Prostate gland (tissue), 2 donors: ENCODE results near the gene INHBE. TPM values are rescaled to one million over a fixed set of nuclear protein-coding genes. Genes with fewer than 3 reads are reported as not detected.

ENCODE experiments used
- DNase-seq: peaks from one replicate; pipeline ENCODE4 v3.0.0-alpha.2; 2019; ENCODE audit warnings: low spot score
- H3K27ac ChIP-seq, 2 donors: fragments of 200-600 bp; sonication (generic); 2 replicates each; pipeline ENCODE4 v1.5.1; 2017 to 2019
- H3K27me3 ChIP-seq: fragments of 200-600 bp; sonication (generic); replicated peaks from 2 replicates; pipeline ENCODE4 v1.5.1; 2019; ENCODE audit not compliant: insufficient read depth
- H3K36me3 ChIP-seq, 2 donors: fragments of 200-600 bp; sonication (generic); 1 replicate in 1 of 2; 2 replicates in 1 of 2; pipeline versions ENCODE4 v1.5.1 to v1.8.1; 2017 to 2019
- H3K4me1 ChIP-seq: fragments of 200-600 bp; sonication (generic); replicated peaks from 2 replicates; pipeline ENCODE4 v1.5.1; 2019
- H3K4me3 ChIP-seq, 2 donors: fragments of 200-600 bp; sonication (generic); 2 replicates each; pipeline ENCODE4 v1.5.1; 2017 to 2019
- H3K9me3 ChIP-seq: fragments of 200-600 bp; sonication (generic); 2 replicates; pipeline ENCODE4 v1.5.1; 2017
- POLR2A ChIP-seq: fragments of 450-650 bp; IDR thresholded peaks from one replicate; pipeline ENCODE4 v1.6.1; 2016; ENCODE audit warnings: antibody characterized with exemption, mild to moderate bottlenecking
- POLR2AphosphoS5 ChIP-seq: sonication (generic); formaldehyde crosslinking; IDR thresholded peaks from one replicate; pipeline ENCODE4 v1.6.1; 2017; ENCODE audit warnings: antibody characterized with exemption
- WGBS: methylation state at CpG from one replicate; pipeline ENCODE4 v1.1.5; 2018; 5-methylcytosine and 5-hydroxymethylcytosine counted together
- intact Hi-C: fragments of 100-400 bp; cut with DNase I; formaldehyde crosslinking; loops from one replicate; pipeline ENCODE4 v1.14.2; 2022
- total RNA-seq, 2 donors: library from RNA; depleted of rRNA; stranded (reverse); fragments of >200 nt; gene quantifications; one replicate each; pipeline ENCODE4 v1.1.0, GENCODE V29; 2016
- TF ChIP-seq, protein P1 (sequence below), 4 experiments: fragments of 200-600 bp in 2 of 4; fragments of 450-650 bp in 2 of 4; sonication (generic) in 2 of 4; IDR thresholded peaks; 1 replicate in 3 of 4; 2 replicates in 1 of 4; pipeline ENCODE4 v1.5.1; 2016 to 2019; ENCODE audit warnings: antibody characterized with exemption in 4 of 4, mild to moderate bottlenecking in 2 of 4, moderate library complexity in 2 of 4

The INHBE gene
- total RNA-seq, 2 donors from 2014 or later, result not detected

DNA sequence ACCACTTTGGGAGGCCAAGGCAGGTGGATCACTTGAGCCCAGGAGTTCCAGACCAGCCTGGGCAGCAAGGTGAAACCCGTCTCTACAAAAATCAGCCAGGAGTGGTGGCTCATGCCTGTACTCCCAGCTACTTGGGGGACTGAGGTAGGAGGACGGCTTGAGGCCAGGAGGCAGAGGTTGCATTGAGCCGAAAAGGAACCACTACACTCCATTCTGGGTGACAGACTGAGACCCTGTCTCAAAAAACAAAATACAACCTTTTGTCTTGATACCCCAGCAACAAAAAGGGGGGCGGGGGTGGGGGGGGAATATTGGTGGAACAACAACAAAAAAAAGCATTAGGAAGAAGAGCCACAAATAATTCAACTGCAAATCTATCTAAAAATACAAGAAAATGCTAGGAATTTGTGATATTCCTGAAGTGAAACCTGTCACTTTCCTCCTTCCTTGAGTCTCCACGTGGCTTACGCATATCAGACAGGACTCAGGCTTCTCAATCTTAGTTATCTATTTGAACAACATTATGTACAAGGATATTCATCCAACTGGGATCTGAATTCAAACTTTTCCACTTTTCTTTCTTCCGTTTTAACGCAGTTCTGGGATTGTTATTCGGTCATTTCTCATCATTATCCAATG, 25.5 kb upstream of the INHBE start:
- H3K27me3 ChIP-seq, result no peaks in the 10 kb centered on the region
- TF ChIP-seq POLR2A, result no peak
- H3K4me1 ChIP-seq, result no peaks in the 10 kb centered on the region
- H3K27ac ChIP-seq, result peak overlapping the region; percentile 87 to 99
- H3K4me3 ChIP-seq, result peak overlapping the region; percentile 72 to 81
- intact Hi-C loops, result no loop called here
- no peaks in the 10 kb centered on the region for H3K9me3 ChIP-seq
- WGBS, result 22% methylated on average over 9 of the region's 9 CpGs
- no peak for DNase-seq
- H3K36me3 ChIP-seq, result no peaks in the 10 kb centered on the region

DNA sequence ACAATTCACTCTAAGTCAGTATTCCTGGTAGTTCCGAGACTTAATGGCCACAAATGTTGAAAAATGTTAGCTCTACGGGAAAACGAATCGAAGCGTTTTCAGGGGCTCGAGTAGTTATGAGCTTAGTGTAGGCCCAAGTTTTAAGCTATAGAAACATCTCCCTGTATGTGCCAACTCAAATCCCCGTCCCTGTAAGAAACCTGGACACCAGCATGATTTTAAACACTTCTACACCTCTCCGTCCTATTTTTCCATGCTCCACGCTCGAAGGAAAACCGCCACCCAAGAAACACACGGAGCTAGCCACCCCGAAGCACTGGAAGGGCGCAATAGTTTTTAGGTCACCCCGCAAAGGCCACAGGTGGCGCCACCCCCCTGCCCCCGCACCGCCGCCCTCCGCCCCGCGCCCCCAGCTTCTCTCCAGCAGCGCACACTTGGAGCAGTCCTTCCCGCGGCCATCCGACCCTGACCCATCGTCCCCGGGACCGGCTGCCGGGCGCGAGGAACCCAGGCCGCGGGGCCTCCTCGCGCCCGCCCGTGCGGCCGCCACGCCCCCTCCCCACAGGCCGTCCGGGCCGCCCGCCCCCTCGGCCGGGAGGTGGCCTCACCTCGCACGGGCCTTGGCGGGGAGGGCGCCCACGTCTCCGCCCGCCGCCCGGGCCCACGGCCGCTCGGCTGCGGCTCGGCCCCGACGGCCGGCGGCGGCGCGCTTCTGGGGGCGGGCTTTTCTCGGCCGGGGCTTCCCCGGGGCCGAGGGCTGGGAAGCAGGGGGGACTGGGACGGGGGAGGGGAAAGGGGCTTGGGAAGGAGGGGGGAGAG, 24.8 kb upstream of the INHBE start:
- peak overlapping the region; percentile 87 to 99 for H3K27ac ChIP-seq
- peak overlapping the region; percentile 72 to 81 for H3K4me3 ChIP-seq
- H3K4me1 ChIP-seq, result no peaks in the 10 kb centered on the region
- H3K9me3 ChIP-seq, result no peaks in the 10 kb centered on the region
- no peak for DNase-seq
- no peaks in the 10 kb centered on the region for H3K27me3 ChIP-seq
- WGBS, result under 1% methylated on average over 70 of the region's 74 CpGs
- no peak for TF ChIP-seq POLR2AphosphoS5
- intact Hi-C loops, result no loop called here
- no peaks in the 10 kb centered on the region for H3K36me3 ChIP-seq

DNA sequence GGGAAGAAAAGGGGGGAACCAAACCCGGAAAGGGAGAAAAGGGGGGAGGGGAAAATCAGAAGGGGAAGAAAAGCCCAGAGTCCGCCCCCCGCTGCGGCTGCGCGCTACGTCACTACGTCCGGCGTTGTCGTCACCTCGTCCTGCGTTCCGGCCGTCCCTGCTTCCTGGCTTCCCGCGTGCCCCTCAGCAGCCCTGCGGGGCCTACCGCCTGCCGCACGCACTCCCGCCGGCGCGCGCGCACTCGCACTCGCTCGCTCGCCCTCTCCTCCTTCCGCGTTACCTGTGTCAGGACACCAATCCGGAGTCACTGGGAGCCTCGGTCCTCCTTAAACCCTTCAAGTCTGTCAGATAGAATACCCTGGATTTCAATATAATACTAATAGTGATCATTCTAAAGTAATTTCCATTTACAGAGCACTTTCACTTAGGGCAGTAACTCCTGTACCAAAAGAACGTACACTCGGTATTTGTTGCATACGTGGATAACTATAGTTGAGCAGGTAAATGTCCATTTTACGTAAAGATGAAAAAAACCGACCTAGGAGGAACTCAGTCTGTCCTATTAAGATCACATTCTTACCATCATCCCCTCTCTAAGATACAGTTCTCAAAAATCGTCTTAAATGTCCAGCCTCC, 24.1 kb upstream of the INHBE start, which contains the start of gene R3HDM2:
Gene R3HDM2, minus strand, starts transcription at position 113 of the 636 bp plus-strand sequence. CDS start 120,615 bp downstream, outside the sequence.
- peak; percentile 92 for TF ChIP-seq POLR2A
- TF ChIP-seq, protein P1, sequence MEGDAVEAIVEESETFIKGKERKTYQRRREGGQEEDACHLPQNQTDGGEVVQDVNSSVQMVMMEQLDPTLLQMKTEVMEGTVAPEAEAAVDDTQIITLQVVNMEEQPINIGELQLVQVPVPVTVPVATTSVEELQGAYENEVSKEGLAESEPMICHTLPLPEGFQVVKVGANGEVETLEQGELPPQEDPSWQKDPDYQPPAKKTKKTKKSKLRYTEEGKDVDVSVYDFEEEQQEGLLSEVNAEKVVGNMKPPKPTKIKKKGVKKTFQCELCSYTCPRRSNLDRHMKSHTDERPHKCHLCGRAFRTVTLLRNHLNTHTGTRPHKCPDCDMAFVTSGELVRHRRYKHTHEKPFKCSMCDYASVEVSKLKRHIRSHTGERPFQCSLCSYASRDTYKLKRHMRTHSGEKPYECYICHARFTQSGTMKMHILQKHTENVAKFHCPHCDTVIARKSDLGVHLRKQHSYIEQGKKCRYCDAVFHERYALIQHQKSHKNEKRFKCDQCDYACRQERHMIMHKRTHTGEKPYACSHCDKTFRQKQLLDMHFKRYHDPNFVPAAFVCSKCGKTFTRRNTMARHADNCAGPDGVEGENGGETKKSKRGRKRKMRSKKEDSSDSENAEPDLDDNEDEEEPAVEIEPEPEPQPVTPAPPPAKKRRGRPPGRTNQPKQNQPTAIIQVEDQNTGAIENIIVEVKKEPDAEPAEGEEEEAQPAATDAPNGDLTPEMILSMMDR (IDR thresholded peaks at IDR 0.05), result peak in 1 of 4 experiments; percentile 30
- peak; percentile 95 for TF ChIP-seq POLR2AphosphoS5
- Histone ChIP-seq H3K36me3 (no peaks in the 10 kb centered on the region), H3K9me3 (no peaks in the 10 kb centered on the region), H3K4me1 (no peaks in the 10 kb centered on the region), H3K4me3 (peak within 1 kb of the TSS; percentile 72 to 81), H3K27me3 (no peaks in the 10 kb centered on the region), H3K27ac (peak within 1 kb of the TSS; percentile 87 to 99)
- intact Hi-C loops, result no loop called here
- WGBS, result under 1% methylated on average over 41 of the region's 41 CpGs
- DNase-seq, result peak; percentile 95

DNA sequence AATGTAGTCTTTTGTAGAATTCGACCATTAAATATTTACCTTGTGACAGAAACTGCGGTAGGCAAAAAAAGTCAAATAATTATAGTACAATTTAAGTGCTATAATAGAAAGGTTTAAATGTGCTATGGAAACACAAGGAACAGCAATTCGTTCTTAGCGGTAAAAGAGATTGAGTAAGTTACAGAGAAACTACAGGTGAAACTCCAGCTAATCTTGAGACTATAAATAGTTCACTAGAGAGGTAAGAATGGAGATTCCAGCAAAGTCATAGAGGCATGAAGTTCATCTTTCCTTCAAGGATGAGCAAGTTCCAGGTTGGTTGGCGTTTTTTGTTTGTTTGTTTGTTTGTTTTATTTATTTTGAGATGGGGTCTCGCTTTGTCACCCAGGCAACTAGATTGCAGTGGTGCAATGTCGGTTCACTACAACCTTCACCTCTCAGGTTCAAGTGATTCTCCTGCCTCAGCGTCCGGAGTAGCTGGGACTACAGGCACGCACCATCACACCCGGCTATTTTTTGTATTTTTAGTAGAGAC, 23.4 kb upstream of the INHBE start:
- H3K9me3 ChIP-seq, result no peaks in the 10 kb centered on the region
- H3K4me3 ChIP-seq, result peak overlapping the region in 1 of 2 donors; percentile 72
- TF ChIP-seq POLR2AphosphoS5, result no peak
- TF ChIP-seq, protein P1 (IDR thresholded peaks at IDR 0.05), result no peak
- no peak for TF ChIP-seq POLR2A
- 74% methylated on average over 11 of the region's 11 CpGs for WGBS
- H3K36me3 ChIP-seq, result no peaks in the 10 kb centered on the region
- peak overlapping the region; percentile 87 to 99 for H3K27ac ChIP-seq
- intact Hi-C loops, result no loop called here
- H3K27me3 ChIP-seq, result no peaks in the 10 kb centered on the region
- DNase-seq, result no peak
- H3K4me1 ChIP-seq, result no peaks in the 10 kb centered on the region

DNA sequence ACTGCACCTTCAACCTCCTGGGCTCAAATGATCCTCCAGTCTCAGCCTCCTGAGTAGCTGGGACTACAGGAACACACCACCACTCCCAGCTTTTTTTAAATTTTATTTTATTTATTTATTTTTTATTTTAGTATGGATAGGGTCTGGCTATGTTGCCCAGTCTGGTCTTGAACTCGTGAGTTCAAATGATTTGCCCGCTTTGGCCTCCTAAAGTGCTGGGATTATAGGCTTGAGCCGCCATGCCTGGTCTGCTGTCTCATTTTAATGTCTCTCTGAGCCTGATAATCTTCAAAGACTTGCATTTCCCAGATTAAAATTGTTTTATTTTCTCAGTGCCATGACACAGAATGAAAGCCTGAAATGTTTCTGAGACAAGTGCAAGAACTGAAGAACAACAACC, 21.7 kb upstream of the INHBE start:
- TF ChIP-seq, protein P1 (IDR thresholded peaks at IDR 0.05), result no peak
- TF ChIP-seq POLR2A (no peak), POLR2AphosphoS5 (no peak)
- no peaks in the 10 kb centered on the region for H3K4me1 ChIP-seq
- H3K27ac ChIP-seq, result no peak overlapping the region
- H3K9me3 ChIP-seq, result no peaks in the 10 kb centered on the region
- H3K27me3 ChIP-seq, result no peaks in the 10 kb centered on the region
- WGBS, result 62% methylated on average over 3 of the region's 3 CpGs
- H3K36me3 ChIP-seq, result no peaks in the 10 kb centered on the region
- intact Hi-C loops, result no loop called here
- no peak for DNase-seq
- H3K4me3 ChIP-seq, result no peak overlapping the region
